HG03354 (cell line): ENCODE measurements around the gene HPS6.

ENCODE experiments used
- ATAC-seq: cut with Tn5 transposase; IDR thresholded peaks from one replicate; pipeline ENCODE4 v1.9.1; 2021; ENCODE audit warnings: mild to moderate bottlenecking; ENCODE audit not compliant: unreplicated experiment, poor library complexity, severe bottlenecking

The HPS6 gene

DNA sequence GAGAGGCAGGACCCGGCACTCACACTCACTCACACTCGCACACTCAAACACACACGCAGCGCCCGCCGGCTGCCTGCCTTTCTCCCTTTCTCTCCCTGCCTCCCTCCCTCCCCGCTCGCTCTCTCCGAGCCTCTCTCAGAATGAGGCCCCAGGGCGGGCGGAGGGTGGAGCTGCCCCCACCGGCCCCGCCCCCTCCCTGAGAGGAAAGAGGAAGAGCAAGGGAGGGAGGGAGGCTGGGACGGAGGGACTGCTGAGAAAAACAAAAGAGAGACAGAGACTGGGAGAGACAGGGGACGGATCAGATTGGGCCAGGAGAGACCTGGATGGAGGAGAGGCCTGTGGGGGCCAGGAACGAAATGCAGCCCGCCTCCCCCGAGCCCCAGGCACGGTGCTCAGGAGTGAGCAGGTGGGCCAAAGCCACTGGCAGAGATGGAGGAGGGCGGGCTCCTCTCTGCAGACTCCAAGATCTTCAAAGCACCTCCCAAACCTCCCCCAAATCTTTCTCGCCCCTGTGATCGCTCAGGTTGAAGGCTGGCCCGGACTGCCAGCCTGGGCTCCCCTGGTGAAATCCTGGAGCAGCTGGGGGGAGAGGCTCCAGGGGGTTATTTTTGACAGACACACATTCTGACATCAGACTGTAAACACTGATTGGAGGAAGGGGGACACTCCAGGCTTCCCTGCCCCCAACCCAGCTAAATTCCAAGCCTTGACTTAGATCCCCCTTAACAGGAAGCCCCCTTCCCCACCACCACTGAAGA is 49.9 kb downstream of the HPS6 start:
- ATAC-seq, result peak; percentile 73

DNA sequence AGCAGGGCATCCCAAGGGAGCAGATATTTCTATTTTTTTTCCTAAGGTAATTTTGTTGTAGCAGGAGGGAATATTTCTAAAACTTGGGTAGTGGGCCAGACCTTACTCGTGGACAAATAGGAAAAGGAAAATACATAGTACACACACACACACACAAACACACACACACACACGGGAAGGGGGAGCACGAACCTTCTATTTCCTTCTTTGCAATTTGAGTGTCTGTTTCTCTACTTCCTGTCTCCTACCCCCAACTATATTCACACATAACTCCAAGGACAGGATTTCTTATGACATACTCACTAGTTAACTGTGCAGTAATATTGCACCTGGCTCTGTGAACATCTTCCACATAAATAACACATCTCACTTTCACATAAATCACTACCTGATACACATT is 50.6 kb downstream of the HPS6 start:
- no peak for ATAC-seq

DNA sequence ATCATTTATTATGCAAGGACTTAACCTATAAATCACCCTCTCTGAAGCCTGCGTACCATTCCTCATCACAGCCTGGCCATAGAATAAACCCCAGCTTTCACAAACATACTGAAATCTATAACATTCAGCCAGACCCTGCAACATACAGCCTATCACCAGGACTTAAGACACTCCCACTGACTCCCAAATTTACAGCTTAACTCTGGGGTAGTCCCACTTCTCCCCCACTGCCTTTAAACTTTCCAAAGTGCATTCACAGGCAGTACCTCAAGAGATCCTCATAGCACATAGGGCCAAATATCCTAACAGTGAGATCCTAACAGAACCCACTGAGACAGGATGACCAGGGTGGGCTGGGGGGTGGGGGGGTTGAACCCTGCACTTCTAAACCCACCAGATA is 51.5 kb downstream of the HPS6 start:
- no peak for ATAC-seq
